ENCODE measurements around the gene NT5DC4.

The NT5DC4 gene

GRCh38 chr2:112720785-112721184 is at the start of gene NT5DC4:
Gene NT5DC4, plus strand, starts transcription at chr2:112721020. Its CDS starts 60 bp downstream, at chr2:112721080.
- H3K9ac ChIP-seq (ENCODE audit: low read length) = no peak within 1 kb of the TSS
- H3K4me1 ChIP-seq (ENCODE audit: control insufficient read depth, insufficient read depth, low read length) = no peaks in the 10 kb centered on the region
- no peaks in the 10 kb centered on the region for H3K36me3 ChIP-seq (ENCODE audit: control insufficient read depth, insufficient read depth, low read length)
- H3K4me3 ChIP-seq (ENCODE audit: low read length) = no peak within 1 kb of the TSS
- H3K9me3 ChIP-seq (ENCODE audit: control insufficient read depth, low read length) = no peaks in the 10 kb centered on the region
- H3K27me3 ChIP-seq (ENCODE audit: control insufficient read depth, insufficient read depth, low read length) = no peaks in the 10 kb centered on the region

- H3K9me3 ChIP-seq (ENCODE audit: control insufficient read depth, low read length) = no peaks in the 10 kb centered on the region
- no peaks in the 10 kb centered on the region for H3K4me1 ChIP-seq (ENCODE audit: control insufficient read depth, insufficient read depth, low read length)
- no peaks in the 10 kb centered on the region for H3K36me3 ChIP-seq (ENCODE audit: control insufficient read depth, insufficient read depth, low read length)
- no peak overlapping the region for H3K4me3 ChIP-seq (ENCODE audit: low read length)
- no peak overlapping the region for H3K9ac ChIP-seq (ENCODE audit: low read length)
- no peaks in the 10 kb centered on the region for H3K27me3 ChIP-seq (ENCODE audit: control insufficient read depth, insufficient read depth, low read length)
Measured at GRCh38 chr2:112671801-112672200, 49.0 kb upstream of the NT5DC4 start.

- Histone ChIP-seq H3K9me3 (ENCODE audit: control insufficient read depth, low read length) (no peaks in the 10 kb centered on the region), H3K4me3 (ENCODE audit: low read length) (no peak overlapping the region), H3K9ac (ENCODE audit: low read length) (no peak overlapping the region), H3K27me3 (ENCODE audit: control insufficient read depth, insufficient read depth, low read length) (no peaks in the 10 kb centered on the region), H3K36me3 (ENCODE audit: control insufficient read depth, insufficient read depth, low read length) (no peaks in the 10 kb centered on the region), H3K4me1 (ENCODE audit: control insufficient read depth, insufficient read depth, low read length) (no peaks in the 10 kb centered on the region)
Measured at GRCh38 chr2:112673008-112673407, 47.8 kb upstream of the NT5DC4 start.

GRCh38 chr2:112674229-112674628 is 46.6 kb upstream of the NT5DC4 start:
- H3K4me1 ChIP-seq (ENCODE audit: control insufficient read depth, insufficient read depth, low read length) = no peaks in the 10 kb centered on the region

GRCh38 chr2:112679484-112679883 is 41.3 kb upstream of the NT5DC4 start:
- no peak overlapping the region for H3K4me3 ChIP-seq (ENCODE audit: low read length)
- no peaks in the 10 kb centered on the region for H3K36me3 ChIP-seq (ENCODE audit: control insufficient read depth, insufficient read depth, low read length)
- peaks cover 12% of the 10 kb centered on the region for H3K4me1 ChIP-seq (ENCODE audit: control insufficient read depth, insufficient read depth, low read length)
- H3K9me3 ChIP-seq (ENCODE audit: control insufficient read depth, low read length) = no peaks in the 10 kb centered on the region
- peak overlapping the region; percentile 9 for H3K9ac ChIP-seq (ENCODE audit: low read length)
- peaks cover 3% of the 10 kb centered on the region for H3K27me3 ChIP-seq (ENCODE audit: control insufficient read depth, insufficient read depth, low read length)

More at GRCh38 chr2:112674229-112674628, 46.6 kb upstream of the NT5DC4 start:
- Histone ChIP-seq H3K36me3 (ENCODE audit: control insufficient read depth, insufficient read depth, low read length) (no peaks in the 10 kb centered on the region), H3K27me3 (ENCODE audit: control insufficient read depth, insufficient read depth, low read length) (peaks cover 3% of the 10 kb centered on the region), H3K9ac (ENCODE audit: low read length) (no peak overlapping the region), H3K4me3 (ENCODE audit: low read length) (no peak overlapping the region), H3K9me3 (ENCODE audit: control insufficient read depth, low read length) (no peaks in the 10 kb centered on the region)

GRCh38 chr2:112680666-112681101 is 40.1 kb upstream of the NT5DC4 start:
- Histone ChIP-seq H3K9ac (ENCODE audit: low read length) (no peak overlapping the region), H3K27me3 (ENCODE audit: control insufficient read depth, insufficient read depth, low read length) (peaks cover 3% of the 10 kb centered on the region), H3K4me3 (ENCODE audit: low read length) (no peak overlapping the region)

DNA sequence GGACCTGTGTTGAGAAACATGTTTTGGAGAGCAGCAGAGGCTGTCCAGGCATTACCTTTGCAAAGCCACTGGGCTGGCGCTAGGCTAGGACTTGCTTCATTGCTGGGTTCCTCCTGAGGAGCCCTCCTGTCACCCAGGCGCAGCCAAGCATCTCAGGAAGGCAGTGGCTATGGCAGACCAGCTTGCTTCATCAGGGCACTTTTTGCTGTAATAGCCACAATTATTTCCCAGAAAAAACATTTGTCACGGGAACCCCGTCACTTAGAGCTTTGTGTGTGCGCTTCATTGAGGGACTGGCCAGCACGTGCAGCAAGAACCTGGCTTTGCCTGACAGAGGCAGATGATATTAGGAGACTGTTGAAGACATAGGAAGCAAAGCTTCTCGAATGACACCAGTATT is 38.7 kb upstream of the NT5DC4 start:
- Histone ChIP-seq H3K9me3 (ENCODE audit: control insufficient read depth, low read length) (no peaks in the 10 kb centered on the region), H3K9ac (ENCODE audit: low read length) (no peak overlapping the region), H3K27me3 (ENCODE audit: control insufficient read depth, insufficient read depth, low read length) (peaks cover 3% of the 10 kb centered on the region), H3K4me3 (ENCODE audit: low read length) (no peak overlapping the region), H3K4me1 (ENCODE audit: control insufficient read depth, insufficient read depth, low read length) (peaks cover 12% of the 10 kb centered on the region), H3K36me3 (ENCODE audit: control insufficient read depth, insufficient read depth, low read length) (no peaks in the 10 kb centered on the region)

More at GRCh38 chr2:112680666-112681101, 40.1 kb upstream of the NT5DC4 start:
- Histone ChIP-seq H3K4me1 (ENCODE audit: control insufficient read depth, insufficient read depth, low read length) (peaks cover 12% of the 10 kb centered on the region), H3K9me3 (ENCODE audit: control insufficient read depth, low read length) (no peaks in the 10 kb centered on the region), H3K36me3 (ENCODE audit: control insufficient read depth, insufficient read depth, low read length) (no peaks in the 10 kb centered on the region)

GRCh38 chr2:112683550-112684414 is 37.0 kb upstream of the NT5DC4 start:
- H3K4me3 ChIP-seq (ENCODE audit: low read length) = no peak overlapping the region
- H3K4me1 ChIP-seq (ENCODE audit: control insufficient read depth, insufficient read depth, low read length) = peaks cover 18% of the 10 kb centered on the region
- H3K36me3 ChIP-seq (ENCODE audit: control insufficient read depth, insufficient read depth, low read length) = no peaks in the 10 kb centered on the region
- no peaks in the 10 kb centered on the region for H3K27me3 ChIP-seq (ENCODE audit: control insufficient read depth, insufficient read depth, low read length)
- H3K9ac ChIP-seq (ENCODE audit: low read length) = no peak overlapping the region
- H3K9me3 ChIP-seq (ENCODE audit: control insufficient read depth, low read length) = no peaks in the 10 kb centered on the region

- no peak overlapping the region for H3K9ac ChIP-seq (ENCODE audit: low read length)
- H3K4me3 ChIP-seq (ENCODE audit: low read length) = no peak overlapping the region
- no peaks in the 10 kb centered on the region for H3K27me3 ChIP-seq (ENCODE audit: control insufficient read depth, insufficient read depth, low read length)
- peaks cover 18% of the 10 kb centered on the region for H3K4me1 ChIP-seq (ENCODE audit: control insufficient read depth, insufficient read depth, low read length)
- H3K36me3 ChIP-seq (ENCODE audit: control insufficient read depth, insufficient read depth, low read length) = no peaks in the 10 kb centered on the region
- no peaks in the 10 kb centered on the region for H3K9me3 ChIP-seq (ENCODE audit: control insufficient read depth, low read length)
Measured at GRCh38 chr2:112684415-112684775, 36.4 kb upstream of the NT5DC4 start.

- no peak overlapping the region for H3K9ac ChIP-seq (ENCODE audit: low read length)
- H3K4me3 ChIP-seq (ENCODE audit: low read length) = no peak overlapping the region
- no peaks in the 10 kb centered on the region for H3K27me3 ChIP-seq (ENCODE audit: control insufficient read depth, insufficient read depth, low read length)
- no peaks in the 10 kb centered on the region for H3K36me3 ChIP-seq (ENCODE audit: control insufficient read depth, insufficient read depth, low read length)
- peaks cover 18% of the 10 kb centered on the region for H3K4me1 ChIP-seq (ENCODE audit: control insufficient read depth, insufficient read depth, low read length)
- H3K9me3 ChIP-seq (ENCODE audit: control insufficient read depth, low read length) = no peaks in the 10 kb centered on the region
Measured at GRCh38 chr2:112685271-112685884, 35.4 kb upstream of the NT5DC4 start.

- H3K4me1 ChIP-seq (ENCODE audit: control insufficient read depth, insufficient read depth, low read length) = peaks cover 22% of the 10 kb centered on the region
- no peaks in the 10 kb centered on the region for H3K36me3 ChIP-seq (ENCODE audit: control insufficient read depth, insufficient read depth, low read length)
- H3K4me3 ChIP-seq (ENCODE audit: low read length) = no peak overlapping the region
- H3K9ac ChIP-seq (ENCODE audit: low read length) = no peak overlapping the region
- no peaks in the 10 kb centered on the region for H3K9me3 ChIP-seq (ENCODE audit: control insufficient read depth, low read length)
- no peaks in the 10 kb centered on the region for H3K27me3 ChIP-seq (ENCODE audit: control insufficient read depth, insufficient read depth, low read length)
Measured at GRCh38 chr2:112686348-112687217, 34.2 kb upstream of the NT5DC4 start.

- Histone ChIP-seq H3K9me3 (ENCODE audit: control insufficient read depth, low read length) (no peaks in the 10 kb centered on the region), H3K4me3 (ENCODE audit: low read length) (no peak overlapping the region), H3K36me3 (ENCODE audit: control insufficient read depth, insufficient read depth, low read length) (no peaks in the 10 kb centered on the region), H3K4me1 (ENCODE audit: control insufficient read depth, insufficient read depth, low read length) (peaks cover 30% of the 10 kb centered on the region), H3K27me3 (ENCODE audit: control insufficient read depth, insufficient read depth, low read length) (no peaks in the 10 kb centered on the region), H3K9ac (ENCODE audit: low read length) (no peak overlapping the region)
Measured at GRCh38 chr2:112687522-112687921, 33.3 kb upstream of the NT5DC4 start.
